Coronary artery (tissue), 2 donors: Measurements from ENCODE around the gene TRPV4.

Source experiments
- DNase-seq: peaks from one replicate; pipeline ENCODE4 v3.0.0-alpha.2; 2017; ENCODE audit warnings: low spot score
- H3K27ac ChIP-seq, 2 donors: fragments of 200-600 bp; sonication (generic); one replicate each; pipeline ENCODE4 v1.5.1; 2016 to 2019
- H3K4me3 ChIP-seq: fragments of 200-600 bp; sonication (generic); 2 replicates; pipeline ENCODE4 v1.5.1; 2016; ENCODE audit warnings: mild to moderate bottlenecking, moderate library complexity
- CTCF ChIP-seq: fragments of 200-600 bp; sonication (generic); IDR thresholded peaks from one replicate; pipeline ENCODE4 v1.5.1; 2019; ENCODE audit warnings: antibody characterized with exemption

TRPV4 gene

GRCh38 chr12:109765446-109765810, 67.8 kb downstream of the TRPV4 start:
- Histone ChIP-seq H3K27ac (no peak overlapping the region), H3K4me3 (no peak overlapping the region)
- peak; percentile 45 for DNase-seq
- TF ChIP-seq CTCF: no peak

DNA sequence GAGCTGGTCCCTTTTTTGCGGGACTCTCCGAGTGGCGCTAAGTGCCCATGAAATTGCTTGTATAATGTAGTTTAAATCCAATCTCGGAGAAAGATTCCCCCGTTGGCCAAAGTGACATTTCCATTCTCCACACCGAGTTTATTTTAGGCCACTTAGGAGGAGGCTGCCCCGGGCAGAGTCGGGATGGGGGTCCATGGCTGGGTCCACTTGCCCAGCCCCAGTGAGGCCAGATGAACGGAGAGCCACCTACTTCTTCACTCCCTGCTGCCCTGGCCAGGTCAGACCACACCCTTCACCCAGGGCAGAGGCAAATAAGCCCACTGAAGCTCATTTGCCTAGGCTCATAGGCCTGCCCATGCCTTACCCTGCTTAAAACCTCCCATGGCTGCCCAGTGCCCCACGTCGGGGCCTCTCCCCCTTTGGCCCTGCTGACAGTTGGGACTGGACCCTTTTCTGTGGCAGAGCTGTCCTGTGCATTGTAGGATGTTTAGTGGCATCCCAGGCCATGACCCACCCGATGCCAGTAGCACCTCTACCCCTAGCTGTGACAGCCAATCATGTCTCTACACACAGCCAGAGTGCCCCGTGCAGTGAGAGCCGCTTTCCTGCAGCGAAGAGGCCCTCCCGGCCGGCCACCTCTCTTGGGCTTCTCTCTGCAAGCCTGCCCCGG, 68.3 kb downstream of the TRPV4 start:
- DNase-seq: peak; percentile 57
- no peak overlapping the region for H3K27ac ChIP-seq
- no peak for TF ChIP-seq CTCF
- no peak overlapping the region for H3K4me3 ChIP-seq

- DNase-seq: no peak
- Histone ChIP-seq H3K4me3 (no peak overlapping the region), H3K27ac (no peak overlapping the region)
- TF ChIP-seq CTCF: no peak
Observed at GRCh38 chr12:109764123-109764522, 69.1 kb downstream of the TRPV4 start.

- peak; percentile 35 for DNase-seq
- TF ChIP-seq CTCF: no peak
- no peak overlapping the region for H3K4me3 ChIP-seq
- no peak overlapping the region for H3K27ac ChIP-seq
Observed at GRCh38 chr12:109763201-109763841, 69.9 kb downstream of the TRPV4 start.

- Histone ChIP-seq H3K27ac (no peak overlapping the region), H3K4me3 (no peak overlapping the region)
- peak; percentile 65 for DNase-seq
- TF ChIP-seq CTCF: no peak
Observed at GRCh38 chr12:109762673-109763191, 70.5 kb downstream of the TRPV4 start.

DNA sequence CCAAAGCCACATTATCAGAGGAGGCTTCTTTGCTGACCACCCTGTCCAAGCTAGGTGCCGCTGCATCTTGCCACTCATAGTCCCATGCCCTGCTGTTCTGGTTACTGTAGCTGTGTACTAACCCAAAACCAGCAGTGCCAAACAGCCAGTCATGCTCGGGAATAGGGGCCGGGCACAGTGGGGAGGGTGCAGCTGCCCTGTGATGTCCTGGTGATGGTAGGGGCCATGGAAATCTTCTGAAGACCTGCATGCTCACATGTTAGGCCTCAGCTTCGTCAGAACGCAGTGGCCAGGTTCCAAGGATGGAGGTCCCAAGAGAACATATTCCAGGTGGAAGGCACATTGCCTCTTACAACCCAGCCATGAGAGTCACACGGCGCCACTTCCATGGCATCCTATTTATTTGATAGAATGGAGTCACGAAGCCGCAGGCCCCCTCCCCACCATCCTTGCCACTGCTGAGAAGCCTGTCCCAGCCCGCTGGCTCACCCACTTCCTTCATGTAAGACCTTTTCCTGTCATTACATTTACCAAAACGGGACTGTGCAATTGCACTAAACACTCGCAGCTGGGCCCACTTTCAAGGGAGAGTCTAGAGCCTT, 71.0 kb downstream of the TRPV4 start:
- Histone ChIP-seq H3K27ac (no peak overlapping the region), H3K4me3 (no peak overlapping the region)
- TF ChIP-seq CTCF: no peak
- DNase-seq: peak; percentile 31
